ENCODE data around the gene GCK. TPM values are rescaled to one million over a fixed set of nuclear protein-coding genes. Genes with fewer than 3 reads are reported as not detected.
"Not testable (repeated sequence)": the region's sequence is repeated elsewhere in the genome, so short reads cannot be mapped to it uniquely, and the experiment has no call there.

Gene GCK
- total and polyA plus RNA-seq, 11 donors, result 0.54 to 5.7 (median 1.9) TPM

GRCh38 chr7:44176486-44176885, 12.8 kb downstream of the GCK start:
- Histone ChIP-seq H3K9me3 (no peaks in the 10 kb centered on the region), H3K27me3 (peaks cover 0 to 5% (median 0%) of the 10 kb centered on the region in 9 donors), H3K4me3 (no peak overlapping the region), H3K27ac (no peak overlapping the region), H3K36me3 (no peaks in the 10 kb centered on the region), H3K4me1 (peaks cover 0 to 8% (median 0%) of the 10 kb centered on the region in 12 donors)
- ATAC-seq, result no peak
- intact Hi-C loops (cut with DNase I), result no loop called here
- TF ChIP-seq CTCF (IDR thresholded peaks at IDR 0.05), result no peak
- TF ChIP-seq POLR2A (IDR thresholded peaks at IDR 0.05), result no peak
- DNase-seq, result no peak
- WGBS, 4 donors, result 63 to 84% (median 80%) methylated on average over 6 to 7 of the region's 7 CpGs

GRCh38 chr7:44175730-44176129, 13.5 kb downstream of the GCK start:
- ATAC-seq (no peak), DNase-seq (no peak)
- TF ChIP-seq CTCF (IDR thresholded peaks at IDR 0.05) (no peak), POLR2A (IDR thresholded peaks at IDR 0.05) (no peak)
- Histone ChIP-seq H3K36me3 (no peaks in the 10 kb centered on the region), H3K4me1 (peaks cover 0 to 8% (median 0%) of the 10 kb centered on the region in 12 donors), H3K9me3 (no peaks in the 10 kb centered on the region), H3K27ac (no peak overlapping the region), H3K4me3 (no peak overlapping the region), H3K27me3 (peaks cover 0 to 5% (median 0%) of the 10 kb centered on the region in 9 donors)
- intact Hi-C loops (cut with DNase I), result no loop called here
- WGBS, 4 donors, result 68 to 90% (median 82%) methylated on average over 3 of the region's 3 CpGs

GRCh38 chr7:44174694-44174948, 14.6 kb downstream of the GCK start:
- H3K36me3 ChIP-seq; intact Hi-C loops (cut with DNase I); H3K27ac ChIP-seq; H3K4me3 ChIP-seq; ATAC-seq; H3K9me3 ChIP-seq; H3K4me1 ChIP-seq; DNase-seq; H3K27me3 ChIP-seq: not testable (repeated sequence)
- 65 to 78% (median 75%) methylated on average over 1 of the region's 1 CpG for WGBS, 4 donors

- peaks cover 0 to 5% (median 0%) of the 10 kb centered on the region in 9 donors for H3K27me3 ChIP-seq
- no peak overlapping the region for H3K27ac ChIP-seq
- no peaks in the 10 kb centered on the region for H3K9me3 ChIP-seq
- DNase-seq (no peak), ATAC-seq (no peak)
- H3K4me3 ChIP-seq, result no peak overlapping the region
- TF ChIP-seq CTCF (IDR thresholded peaks at IDR 0.05) (no peak), POLR2A (IDR thresholded peaks at IDR 0.05) (no peak)
- intact Hi-C loops (cut with DNase I), result no loop called here
- WGBS, 4 donors, result 62 to 76% (median 70%) methylated on average over 3 of the region's 3 CpGs
- peaks cover 0 to 8% (median 0%) of the 10 kb centered on the region in 12 donors for H3K4me1 ChIP-seq
- no peaks in the 10 kb centered on the region for H3K36me3 ChIP-seq
These were observed 15.1 kb downstream of the GCK start for GRCh38 chr7:44173911-44174693.

All from heart left ventricle (tissue), 16 donors.